HG02870 (cell line): ENCODE results near the gene TWIST2.

Experiments
- ATAC-seq: cut with Tn5 transposase; IDR thresholded peaks from one replicate; pipeline ENCODE4 v1.9.1; 2021; ENCODE audit warnings: mild to moderate bottlenecking, moderate library complexity; ENCODE audit not compliant: unreplicated experiment

Gene TWIST2

GRCh38 chr2:238888781-238889180 lies 40.9 kb downstream of the TWIST2 start:
- no peak for ATAC-seq

- ATAC-seq = no peak
Measured at GRCh38 chr2:238890131-238890530, 42.2 kb downstream of the TWIST2 start.

GRCh38 chr2:238890618-238891456 lies 43.0 kb downstream of the TWIST2 start:
- ATAC-seq = no peak

- no peak for ATAC-seq
Measured at GRCh38 chr2:238891457-238892203, 43.7 kb downstream of the TWIST2 start.

GRCh38 chr2:238892204-238892500 lies 44.3 kb downstream of the TWIST2 start:
- no peak for ATAC-seq

- no peak for ATAC-seq
Measured at GRCh38 chr2:238892796-238893195, 44.9 kb downstream of the TWIST2 start.

- ATAC-seq = no peak
Measured at GRCh38 chr2:238893349-238894000, 45.6 kb downstream of the TWIST2 start.

GRCh38 chr2:238894226-238894949 lies 46.5 kb downstream of the TWIST2 start:
- no peak for ATAC-seq

GRCh38 chr2:238894950-238895298 lies 47.0 kb downstream of the TWIST2 start:
- no peak for ATAC-seq

GRCh38 chr2:238895361-238895882 lies 47.5 kb downstream of the TWIST2 start:
- no peak for ATAC-seq

- ATAC-seq = no peak
Measured at GRCh38 chr2:238895891-238896600, 48.2 kb downstream of the TWIST2 start.

- ATAC-seq = no peak
Measured at GRCh38 chr2:238896641-238897040, 48.8 kb downstream of the TWIST2 start.

GRCh38 chr2:238897122-238897880 lies 49.4 kb downstream of the TWIST2 start:
- ATAC-seq = no peak

GRCh38 chr2:238897911-238898311 lies 50.0 kb downstream of the TWIST2 start:
- ATAC-seq = no peak

- no peak for ATAC-seq
Measured at GRCh38 chr2:238898534-238899281, 50.8 kb downstream of the TWIST2 start.

- no peak for ATAC-seq
Measured at GRCh38 chr2:238899386-238899785, 51.5 kb downstream of the TWIST2 start.

GRCh38 chr2:238900511-238900910 lies 52.6 kb downstream of the TWIST2 start:
- ATAC-seq = no peak

- no peak for ATAC-seq
Measured at GRCh38 chr2:238901461-238902057, 53.7 kb downstream of the TWIST2 start.

GRCh38 chr2:238902285-238902684 lies 54.4 kb downstream of the TWIST2 start:
- no peak for ATAC-seq
